DMS153 treated with DMSO at 0.1 percent for 48 hours (cell line): ENCODE results near the gene VWA1.
A peak's percentile ranks its signal among the peaks of the same experiment; 100 is the strongest.
"Not testable (repeated sequence)": the region's sequence is repeated elsewhere in the genome, so short reads cannot be mapped to it uniquely, and the experiment has no call there.

Experiments used
- DNase-seq: peaks from one replicate; lab custom pipeline; 2025; ENCODE audit not compliant: unreplicated experiment; lab: John Stamatoyannopoulos, UW

Gene VWA1

GRCh38 chr1:1434824-1435105 is 725 bp upstream of the VWA1 start:
- DNase-seq = no peak

GRCh38 chr1:1435911-1436629 is 580 bp downstream of the VWA1 start:
- DNase-seq = no peak

GRCh38 chr1:1436630-1437032 is 1.1 kb downstream of the VWA1 start:
- DNase-seq = no peak

GRCh38 chr1:1437033-1437903 is 1.8 kb downstream of the VWA1 start:
- no peak for DNase-seq

GRCh38 chr1:1437904-1438376 is 2.5 kb downstream of the VWA1 start:
- DNase-seq = no peak

GRCh38 chr1:1438531-1439381 is 3.3 kb downstream of the VWA1 start:
- no peak for DNase-seq

- DNase-seq = no peak
Measured at GRCh38 chr1:1439546-1440261, 4.2 kb downstream of the VWA1 start.

- no peak for DNase-seq
Measured at GRCh38 chr1:1440262-1441001, 4.9 kb downstream of the VWA1 start.

- DNase-seq = peak; percentile 64
Measured at GRCh38 chr1:1441002-1441888, 5.8 kb downstream of the VWA1 start.

GRCh38 chr1:1442069-1442770 is 6.7 kb downstream of the VWA1 start:
- no peak for DNase-seq

- DNase-seq = not testable (repeated sequence)
Measured at GRCh38 chr1:1446631-1447030, 11.1 kb downstream of the VWA1 start.

GRCh38 chr1:1449099-1449739 is 13.7 kb downstream of the VWA1 start, which contains the start of gene ATAD3C:
Gene ATAD3C, plus strand, starts transcription at chr1:1449689. Its CDS starts 995 bp downstream, at chr1:1450684.
- no peak for DNase-seq

GRCh38 chr1:1450616-1451015 is 15.1 kb downstream of the VWA1 start:
- DNase-seq = not testable (repeated sequence)

GRCh38 chr1:1451696-1452364 is 16.3 kb downstream of the VWA1 start:
- no peak for DNase-seq

GRCh38 chr1:1452365-1452739 is 16.9 kb downstream of the VWA1 start:
- not testable (repeated sequence) for DNase-seq

- DNase-seq = no peak
Measured at GRCh38 chr1:1452882-1453281, 17.4 kb downstream of the VWA1 start.

- not testable (repeated sequence) for DNase-seq
Measured at GRCh38 chr1:1454286-1455056, 19.0 kb downstream of the VWA1 start.
